GM21529 (cell line): ENCODE data around the gene MGAT3.
"Not testable (repeated sequence)": the region's sequence is repeated elsewhere in the genome, so short reads cannot be mapped to it uniquely, and the experiment has no call there.

Source experiments
- ATAC-seq: cut with Tn5 transposase; IDR thresholded peaks from one replicate; pipeline ENCODE4 v1.9.1; 2021; ENCODE audit not compliant: unreplicated experiment

MGAT3 gene

DNA sequence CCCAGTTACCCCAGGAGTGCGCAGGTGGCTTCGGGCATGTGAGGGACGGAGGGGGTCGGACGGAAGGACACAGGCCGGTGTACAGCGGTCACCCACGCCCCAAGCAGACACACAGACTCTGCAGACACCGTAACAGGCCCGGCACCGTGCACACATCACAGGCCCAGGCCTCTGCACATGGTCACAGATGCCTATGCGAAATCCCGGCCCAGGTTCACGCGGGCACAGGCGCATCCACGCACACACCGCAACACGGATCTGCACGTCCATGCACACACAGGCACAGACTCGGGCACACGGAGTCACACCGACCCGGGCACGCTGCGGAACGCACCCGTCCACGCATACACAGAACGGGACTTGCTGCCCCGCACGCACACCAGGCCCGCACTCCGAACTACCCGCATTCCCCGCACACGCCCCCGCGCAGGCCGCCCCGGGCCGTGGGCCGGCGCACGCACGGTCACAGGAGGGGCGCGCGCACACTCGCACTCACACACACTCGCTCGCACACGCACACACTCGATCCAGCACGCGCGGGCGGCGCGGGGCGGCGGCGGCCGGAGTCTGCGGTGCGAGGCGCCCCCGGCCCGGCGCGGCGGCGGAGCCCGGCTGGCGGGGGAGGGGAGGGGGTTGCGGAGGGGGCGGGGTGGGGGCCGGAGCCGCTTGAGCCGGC lies at the start of gene MGAT3:
MGAT3 (plus strand) TSS at position 491 of the 676 bp plus-strand sequence. CDS start 30,336 bp downstream, outside the sequence.
- no peak for ATAC-seq

DNA sequence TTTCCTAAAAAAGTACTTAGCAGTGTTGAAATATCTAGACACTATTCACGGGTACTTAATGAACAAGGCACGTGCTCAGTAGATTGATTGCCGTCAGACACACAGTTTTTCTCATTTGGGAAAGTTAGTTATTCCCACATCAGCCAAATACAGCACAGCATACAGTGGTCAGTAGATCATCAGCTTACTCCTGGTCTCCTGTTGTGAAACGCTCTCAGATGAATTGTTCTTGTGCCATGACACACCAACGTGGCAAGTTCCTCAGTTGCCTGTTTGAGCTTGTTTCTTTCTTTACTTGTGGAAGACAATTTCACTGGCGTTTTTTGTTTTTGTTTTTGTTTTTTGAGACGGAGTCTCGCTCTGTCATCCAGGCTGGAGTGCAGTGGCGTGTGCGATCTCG lies 48.6 kb upstream of the MGAT3 start:
- ATAC-seq = no peak

GRCh38 chr22:39408807-39409206 lies 48.0 kb upstream of the MGAT3 start:
- no peak for ATAC-seq

- no peak for ATAC-seq
Measured at GRCh38 chr22:39409516-39410029, 47.2 kb upstream of the MGAT3 start.

DNA sequence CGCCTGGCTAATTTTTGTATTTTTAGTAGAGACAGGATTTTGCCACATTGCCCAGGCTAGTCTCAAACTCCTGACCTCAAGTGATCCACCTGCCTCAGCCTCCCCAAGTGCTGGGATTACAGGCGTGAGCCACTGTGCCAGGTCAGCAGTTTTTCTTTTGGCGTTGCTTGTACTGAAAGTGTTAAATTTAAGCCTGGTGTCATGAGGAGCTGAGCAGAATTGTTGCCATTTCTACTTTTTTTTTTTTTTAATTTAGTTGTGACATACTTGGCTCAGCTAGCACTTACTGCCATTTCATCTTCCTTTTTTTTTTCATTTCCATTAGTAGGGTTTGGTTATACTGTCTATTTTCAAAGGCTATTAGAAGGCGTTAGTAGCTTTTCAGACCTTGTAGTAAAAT lies 46.5 kb upstream of the MGAT3 start:
- ATAC-seq = no peak

GRCh38 chr22:39411828-39412365 lies 44.9 kb upstream of the MGAT3 start:
- not testable (repeated sequence) for ATAC-seq

DNA sequence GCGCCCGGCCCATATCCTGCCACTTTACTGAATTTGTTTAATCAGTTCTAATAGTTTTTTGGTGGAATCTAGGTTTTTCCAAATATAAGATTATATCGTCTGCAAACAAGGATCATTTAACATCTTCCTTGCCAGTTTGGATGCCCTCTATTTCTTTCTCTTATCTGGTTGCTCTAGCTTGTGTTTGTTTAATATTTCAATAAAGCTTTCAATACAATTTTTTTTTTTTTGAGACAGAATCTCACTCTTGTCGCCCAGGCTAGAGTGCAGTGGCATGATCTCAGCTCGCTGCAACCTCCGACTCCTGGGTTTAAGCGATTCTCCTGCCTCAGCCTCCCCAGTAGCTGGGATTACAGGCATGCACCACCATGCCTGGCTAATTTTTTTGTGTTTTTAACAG lies 43.6 kb upstream of the MGAT3 start:
- not testable (repeated sequence) for ATAC-seq

GRCh38 chr22:39414377-39414776 lies 42.4 kb upstream of the MGAT3 start:
- no peak for ATAC-seq

DNA sequence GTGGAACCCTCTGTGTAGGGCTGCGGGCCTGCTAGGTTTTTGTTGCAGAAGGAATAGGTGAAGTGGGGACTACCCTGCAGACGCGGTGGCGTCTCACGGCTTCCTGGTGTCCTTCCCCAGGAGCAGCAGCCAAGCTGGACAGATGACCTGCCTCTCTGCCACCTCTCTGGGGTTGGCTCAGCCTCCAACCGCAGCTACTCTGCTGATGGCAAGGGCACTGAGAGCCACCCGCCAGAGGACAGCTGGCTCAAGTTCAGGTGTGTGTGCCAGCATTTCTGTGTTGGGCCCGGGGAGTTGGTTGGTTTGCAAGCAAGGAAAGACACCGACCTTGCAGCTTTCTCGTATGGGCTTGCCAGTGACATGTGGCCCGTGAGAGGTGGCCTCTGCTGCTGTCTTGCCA lies 41.9 kb upstream of the MGAT3 start:
- no peak for ATAC-seq

GRCh38 chr22:39415506-39415905 lies 41.3 kb upstream of the MGAT3 start:
- ATAC-seq = no peak

DNA sequence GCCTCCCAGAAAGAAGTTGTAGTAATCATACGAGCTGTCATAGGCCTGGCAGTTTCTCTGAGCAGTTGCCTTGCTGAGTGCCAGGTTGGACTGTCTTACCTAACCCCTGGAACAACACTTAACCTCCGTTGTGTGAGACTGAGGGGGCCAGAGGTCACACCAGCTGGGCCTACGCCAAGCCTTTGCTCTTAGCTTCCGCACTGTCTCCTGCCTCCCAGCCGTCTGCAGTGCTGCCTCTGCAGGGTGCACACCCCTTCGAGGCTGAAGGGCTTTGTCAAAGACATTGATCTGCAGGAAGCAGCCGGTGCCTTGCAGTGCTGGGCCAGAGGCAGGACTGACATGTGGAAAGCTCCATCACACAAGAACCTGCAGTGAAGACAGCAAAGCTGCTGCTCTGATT lies 40.5 kb upstream of the MGAT3 start:
- no peak for ATAC-seq

DNA sequence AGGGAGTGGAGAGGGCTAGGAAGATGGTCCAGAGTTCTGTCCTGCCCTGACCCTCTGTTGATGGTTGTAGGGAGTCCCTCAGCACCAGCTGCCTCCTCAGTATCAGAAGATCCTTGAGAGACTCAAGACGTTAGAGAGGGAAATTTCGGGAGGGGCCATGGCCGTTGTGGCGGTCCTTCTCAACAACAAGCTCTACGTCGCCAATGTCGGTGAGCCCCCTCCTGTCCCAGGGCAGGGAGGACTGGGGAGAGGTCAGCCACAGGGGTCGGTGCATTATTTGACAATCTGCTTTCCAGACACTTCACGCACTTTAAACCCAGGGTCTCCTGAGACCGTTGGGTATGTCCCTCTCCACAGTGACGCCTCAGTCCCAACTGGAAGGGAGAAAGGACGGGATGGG lies 39.2 kb upstream of the MGAT3 start:
- ATAC-seq = no peak

DNA sequence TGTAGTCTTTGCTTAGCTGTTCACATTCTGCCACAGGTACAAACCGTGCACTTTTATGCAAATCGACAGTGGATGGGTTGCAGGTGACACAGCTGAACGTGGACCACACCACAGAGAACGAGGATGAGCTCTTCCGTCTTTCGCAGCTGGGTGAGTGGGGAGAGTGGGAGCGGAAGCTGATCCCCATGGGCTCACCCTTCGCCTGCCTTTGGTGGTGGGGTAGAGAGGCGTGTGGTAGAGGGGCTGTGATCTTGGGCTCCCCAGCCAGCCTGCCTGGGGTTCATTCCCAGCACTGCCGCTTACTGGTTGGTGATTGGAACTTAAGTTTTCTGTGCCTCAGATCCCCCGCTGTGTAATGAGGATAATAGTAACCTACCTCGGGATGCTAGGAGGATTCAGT lies 38.1 kb upstream of the MGAT3 start:
- no peak for ATAC-seq

DNA sequence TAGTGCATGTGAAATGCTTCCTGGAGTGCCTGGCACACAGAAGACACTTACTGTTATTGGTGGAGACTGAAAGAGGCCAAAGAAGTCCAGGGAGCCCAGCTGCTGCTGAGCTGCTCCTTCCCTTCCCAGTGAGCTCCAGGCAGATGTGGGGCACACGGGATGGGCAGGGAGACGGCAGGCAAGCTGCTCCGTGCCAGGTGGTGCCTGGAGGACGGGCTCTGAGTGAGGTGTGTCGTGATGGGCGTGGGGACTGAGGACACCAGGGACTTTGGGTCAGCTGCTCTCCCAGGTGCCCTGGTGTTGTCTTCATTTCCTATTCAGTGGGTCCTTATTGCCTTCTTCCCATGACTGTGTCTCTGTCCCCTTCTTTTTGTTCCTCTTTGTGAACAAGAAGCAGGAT lies 37.7 kb upstream of the MGAT3 start:
- no peak for ATAC-seq

GRCh38 chr22:39419911-39420310 lies 36.9 kb upstream of the MGAT3 start:
- ATAC-seq = no peak

DNA sequence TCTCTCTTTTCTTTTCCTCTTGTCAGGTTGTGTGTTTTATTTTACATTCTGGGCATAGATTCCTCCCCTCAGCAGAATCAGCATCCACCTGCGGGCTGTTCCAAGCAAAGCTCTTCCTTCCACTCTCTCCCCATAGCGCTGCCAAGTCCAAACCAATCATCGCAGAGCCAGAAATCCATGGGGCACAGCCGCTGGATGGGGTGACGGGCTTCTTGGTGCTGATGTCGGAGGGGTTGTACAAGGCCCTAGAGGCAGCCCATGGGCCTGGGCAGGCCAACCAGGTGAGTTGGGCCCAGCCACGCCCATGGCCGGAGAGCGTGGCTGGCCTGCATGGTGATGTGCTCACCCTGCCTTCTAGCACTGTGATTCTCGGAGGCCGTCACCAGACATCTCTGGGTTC lies 35.1 kb upstream of the MGAT3 start:
- no peak for ATAC-seq

- no peak for ATAC-seq
Measured at GRCh38 chr22:39422101-39422500, 34.7 kb upstream of the MGAT3 start.

GRCh38 chr22:39422721-39423120 lies 34.1 kb upstream of the MGAT3 start:
- ATAC-seq = no peak

DNA sequence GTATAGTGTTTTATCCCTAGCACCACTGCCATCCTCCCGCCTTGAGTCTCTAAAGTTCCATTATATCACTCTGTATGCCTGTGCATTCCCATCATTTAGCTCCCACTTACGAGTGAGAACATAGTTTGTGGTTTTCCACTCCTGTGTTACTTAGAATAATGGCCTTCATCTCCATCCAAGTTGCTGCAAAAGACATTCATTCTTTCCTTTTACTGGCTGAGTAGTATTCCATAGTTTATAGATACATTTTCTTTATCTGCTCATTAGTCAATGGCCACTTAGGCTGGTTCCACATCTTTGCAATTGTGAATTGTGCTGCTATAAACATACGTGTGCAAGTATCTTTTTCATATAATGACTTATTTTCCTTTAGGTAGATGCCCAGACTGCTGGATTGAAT lies 32.8 kb upstream of the MGAT3 start:
- ATAC-seq = no peak

DNA sequence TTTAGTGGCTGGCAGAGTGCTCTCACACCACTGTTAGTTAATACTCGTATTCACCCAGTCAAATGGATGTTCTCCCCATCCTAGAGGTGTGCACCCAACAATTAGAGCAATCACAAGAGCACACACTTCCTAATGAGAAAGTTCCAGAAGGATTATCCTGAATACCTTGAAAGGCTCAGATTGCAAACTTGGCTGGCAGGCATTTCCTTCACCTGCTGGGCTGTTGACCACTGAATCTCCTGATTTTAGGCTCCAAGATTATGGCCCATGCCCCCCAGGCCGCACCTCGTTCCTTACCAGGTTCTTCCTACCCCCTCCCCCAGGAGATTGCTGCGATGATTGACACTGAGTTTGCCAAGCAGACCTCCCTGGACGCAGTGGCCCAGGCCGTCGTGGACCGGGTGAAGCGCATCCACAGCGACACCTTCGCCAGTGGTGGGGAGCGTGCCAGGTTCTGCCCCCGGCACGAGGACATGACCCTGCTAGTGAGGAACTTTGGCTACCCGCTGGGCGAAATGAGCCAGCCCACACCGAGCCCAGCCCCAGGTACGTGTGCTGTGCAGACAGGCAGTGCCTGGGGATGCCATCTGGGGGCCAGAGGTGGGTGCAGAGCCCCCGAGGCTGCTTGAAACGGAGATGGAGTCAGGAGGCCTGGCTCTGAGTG lies 30.3 kb upstream of the MGAT3 start:
- ATAC-seq = no peak

- no peak for ATAC-seq
Measured at GRCh38 chr22:39427751-39428596, 28.8 kb upstream of the MGAT3 start.
